HG03196 (cell line): Measurements from ENCODE around the gene PSMD6.

Experiments
- ATAC-seq: cut with Tn5 transposase; IDR thresholded peaks from one replicate; pipeline ENCODE4 v1.9.1; 2021; ENCODE audit not compliant: unreplicated experiment

The PSMD6 gene

DNA sequence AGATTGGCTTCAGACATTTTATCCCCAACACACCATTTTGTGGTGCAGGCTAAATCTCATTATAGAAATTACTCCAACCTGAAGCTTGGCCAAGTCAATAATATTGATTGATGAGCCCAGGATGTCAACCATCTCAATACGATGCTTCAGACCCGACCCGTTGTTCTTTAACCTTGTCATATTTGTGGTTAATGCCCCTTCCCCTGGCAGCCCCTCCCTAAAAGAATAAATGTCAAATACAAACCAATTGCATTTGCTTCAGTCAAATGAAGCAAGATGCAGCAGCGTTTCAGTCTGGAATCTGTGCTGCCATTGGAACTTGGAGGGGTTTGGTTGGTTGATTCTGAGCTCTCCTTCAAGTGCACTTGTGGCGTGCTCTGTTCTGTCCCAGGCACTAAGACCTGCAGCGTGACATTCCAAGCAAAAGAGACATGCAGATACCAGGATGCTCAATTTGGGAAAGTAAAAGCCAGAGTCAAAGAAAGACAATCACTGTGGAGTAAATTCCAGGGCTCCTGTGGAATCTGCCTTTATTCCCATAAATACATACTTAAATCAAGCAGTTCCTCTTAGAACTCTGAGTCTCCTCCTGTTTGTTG, 23.8 kb upstream of the PSMD6 start:
- no peak for ATAC-seq

DNA sequence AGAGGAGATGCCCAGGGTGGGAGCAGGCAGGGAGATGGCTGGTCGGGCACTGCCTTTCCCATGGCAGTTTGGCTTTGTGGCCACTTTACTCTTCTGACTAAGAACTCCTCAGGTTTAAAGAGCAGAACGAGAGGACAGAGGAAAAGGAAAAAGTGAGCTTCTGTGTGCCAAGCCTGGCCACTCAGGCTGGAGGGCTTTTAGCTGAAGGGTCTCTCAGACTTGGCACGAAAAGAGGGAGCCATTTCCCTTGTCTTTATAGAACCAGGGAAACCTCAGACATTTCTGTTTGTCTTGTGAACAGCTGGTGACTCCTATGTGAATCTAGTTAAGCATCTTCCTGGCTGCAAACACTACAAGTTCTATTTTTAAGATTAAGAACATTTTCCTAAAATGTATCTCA, 23.3 kb upstream of the PSMD6 start:
- no peak for ATAC-seq

DNA sequence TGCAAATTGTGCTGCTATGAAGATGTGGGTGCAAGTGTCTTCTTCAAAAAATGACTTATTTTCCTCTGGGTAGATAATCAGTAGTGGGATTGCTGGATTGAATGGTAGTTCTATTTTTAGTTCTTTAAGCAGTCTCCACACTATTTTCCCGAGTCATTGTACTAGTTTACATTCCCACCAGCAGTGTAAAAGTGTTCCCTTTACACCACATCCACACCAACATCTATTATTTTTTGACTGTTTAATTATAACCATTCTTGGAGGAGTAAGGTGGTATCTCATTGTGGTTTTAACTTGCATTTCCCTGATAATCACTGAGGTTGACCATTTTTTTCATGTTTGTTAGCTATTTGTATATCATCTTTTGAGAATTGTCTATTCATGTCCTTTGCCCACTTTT, 19.7 kb upstream of the PSMD6 start:
- ATAC-seq = no peak

DNA sequence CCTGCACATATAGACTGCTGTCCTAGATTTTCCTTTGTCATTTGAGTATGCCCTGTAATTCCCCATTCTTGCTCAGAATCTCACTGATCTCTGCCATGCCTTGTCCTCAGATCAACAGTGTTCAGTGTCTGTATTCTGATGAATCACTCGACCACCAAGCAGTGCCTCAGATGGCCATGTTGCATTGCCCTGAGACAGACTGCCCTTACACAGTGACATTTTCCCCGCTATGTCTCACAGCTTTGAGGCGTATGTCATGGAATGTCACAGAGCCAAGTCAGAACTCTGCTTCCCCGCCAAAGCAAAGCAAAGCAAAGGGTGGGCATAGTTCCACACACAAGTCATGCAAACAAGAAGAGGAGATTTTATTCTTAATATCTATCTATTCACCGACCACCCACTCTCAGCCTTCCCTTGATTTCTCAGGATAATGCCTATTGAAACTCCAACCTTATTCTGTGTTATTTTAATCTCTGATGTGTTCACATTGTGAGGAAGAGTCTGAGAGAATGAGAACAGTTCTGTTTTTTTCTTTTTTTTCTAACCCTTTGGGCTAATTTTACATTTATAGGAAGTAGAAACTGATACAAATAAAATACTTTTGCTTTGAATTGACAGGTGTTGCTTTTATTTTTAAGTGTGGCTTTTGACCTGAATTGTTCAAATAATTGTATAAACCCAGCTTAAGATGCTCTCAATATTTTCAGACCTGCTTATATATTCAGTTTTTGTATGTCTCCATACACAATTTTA, 16.9 kb upstream of the PSMD6 start:
- no peak for ATAC-seq

GRCh38 chr3:64039332-64039731, 16.0 kb upstream of the PSMD6 start:
- ATAC-seq = no peak

- no peak for ATAC-seq
These were observed 15.0 kb upstream of the PSMD6 start for GRCh38 chr3:64038253-64038767.

GRCh38 chr3:64037084-64037483, 13.8 kb upstream of the PSMD6 start:
- ATAC-seq = no peak

DNA sequence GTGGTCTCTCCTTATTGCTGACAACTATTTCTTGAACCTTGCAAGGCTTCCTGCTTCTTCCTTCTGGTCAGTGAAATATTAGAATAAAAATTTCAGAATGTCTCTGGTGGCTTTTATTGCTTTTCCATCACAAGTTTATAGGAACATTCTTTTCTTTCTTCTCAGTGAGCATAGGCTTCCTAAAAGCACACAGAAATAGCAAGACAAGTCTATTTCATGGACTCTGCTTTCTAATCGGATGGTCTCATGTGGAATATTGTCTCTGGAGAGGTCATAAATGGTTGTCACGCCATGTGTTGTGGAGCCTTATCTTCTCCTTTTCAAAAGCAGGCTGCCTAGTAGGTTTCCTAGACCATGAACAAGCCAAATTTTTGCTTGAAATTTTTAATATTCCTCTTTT, 9.8 kb upstream of the PSMD6 start:
- no peak for ATAC-seq

GRCh38 chr3:64031540-64032508, 8.5 kb upstream of the PSMD6 start:
- ATAC-seq = no peak

- ATAC-seq = peak; percentile 92
These were observed 7.4 kb upstream of the PSMD6 start for GRCh38 chr3:64030741-64031140.

DNA sequence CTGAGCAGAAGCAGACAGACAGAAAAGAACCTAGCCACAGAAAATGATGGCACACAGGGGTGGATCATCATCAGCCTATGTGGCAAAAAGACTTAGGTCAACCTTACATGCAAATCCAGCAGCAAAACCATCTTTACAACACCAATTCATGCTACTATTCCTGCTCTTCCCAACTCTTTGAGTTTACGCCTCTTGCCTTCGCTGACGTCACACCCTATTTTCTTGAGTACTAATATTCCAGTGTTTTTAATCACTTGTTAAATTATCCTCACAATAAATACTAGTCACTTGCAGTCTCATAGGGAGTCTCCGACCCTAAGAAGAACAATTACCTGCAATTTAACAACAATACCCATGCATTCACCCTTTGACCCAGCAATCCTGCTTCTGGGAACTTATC, 6.0 kb upstream of the PSMD6 start:
- no peak for ATAC-seq

DNA sequence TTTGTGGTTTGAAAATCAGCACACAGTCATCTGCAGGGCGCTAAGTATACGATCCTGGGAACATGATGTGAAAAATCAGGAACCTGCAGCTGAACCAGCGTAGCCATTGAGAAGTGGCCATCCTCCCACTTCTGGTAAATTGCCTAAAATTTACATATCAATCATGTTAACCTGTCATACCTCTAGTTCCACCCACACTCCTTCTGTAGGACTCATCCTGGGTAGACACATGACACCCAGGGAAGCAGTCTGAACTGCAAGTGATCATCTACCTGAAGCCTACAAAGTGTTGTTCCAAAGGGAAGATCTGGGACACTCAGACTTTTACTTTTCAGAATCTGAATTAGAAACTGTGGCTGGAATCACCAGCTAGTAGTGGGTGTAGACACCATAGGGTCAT, 5.5 kb upstream of the PSMD6 start:
- no peak for ATAC-seq

DNA sequence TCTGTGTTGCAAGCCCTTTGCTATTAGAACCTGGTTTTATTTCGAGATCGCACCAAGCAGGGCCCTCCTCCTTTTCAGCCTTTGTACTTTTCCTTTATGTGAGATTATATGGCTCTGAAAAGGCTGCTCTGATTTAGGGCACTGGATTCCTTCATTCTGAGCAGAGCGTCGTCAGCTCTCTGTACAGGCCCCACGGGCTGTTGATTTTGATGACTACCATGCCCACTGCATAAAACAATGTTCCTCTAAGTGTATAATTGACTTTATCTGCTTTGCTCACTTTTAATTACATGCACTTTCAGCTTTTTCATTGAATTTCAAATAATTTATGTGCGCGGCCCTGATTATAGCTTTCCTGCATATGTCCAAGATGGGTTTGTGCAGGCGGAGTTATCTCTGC, 4.4 kb upstream of the PSMD6 start:
- no peak for ATAC-seq

DNA sequence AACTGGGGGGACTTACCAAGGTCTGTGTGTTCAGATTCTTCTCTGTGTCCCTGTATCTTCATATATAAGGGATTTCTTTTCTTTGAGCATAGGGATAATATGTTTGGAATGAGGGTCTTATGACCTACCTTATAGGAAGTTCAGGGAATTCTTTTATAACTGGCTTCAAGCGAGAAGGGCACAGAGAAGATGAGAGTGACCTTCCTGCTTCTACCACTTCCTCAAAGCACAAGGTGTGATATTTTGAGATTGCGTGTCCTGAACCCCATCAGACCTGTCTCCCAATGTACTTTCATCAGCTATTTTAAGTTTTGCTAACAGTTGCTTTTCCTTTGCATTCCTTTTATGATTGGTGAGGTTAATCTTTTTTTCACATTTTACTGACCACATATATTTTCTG, 3.1 kb upstream of the PSMD6 start:
- ATAC-seq = no peak

GRCh38 chr3:64023861-64024223, 548 bp upstream of the PSMD6 start:
- ATAC-seq = no peak

GRCh38 chr3:64022451-64023186, 675 bp downstream of the PSMD6 start:
- ATAC-seq = no peak

GRCh38 chr3:64021922-64022321, 1.4 kb downstream of the PSMD6 start:
- ATAC-seq = no peak

DNA sequence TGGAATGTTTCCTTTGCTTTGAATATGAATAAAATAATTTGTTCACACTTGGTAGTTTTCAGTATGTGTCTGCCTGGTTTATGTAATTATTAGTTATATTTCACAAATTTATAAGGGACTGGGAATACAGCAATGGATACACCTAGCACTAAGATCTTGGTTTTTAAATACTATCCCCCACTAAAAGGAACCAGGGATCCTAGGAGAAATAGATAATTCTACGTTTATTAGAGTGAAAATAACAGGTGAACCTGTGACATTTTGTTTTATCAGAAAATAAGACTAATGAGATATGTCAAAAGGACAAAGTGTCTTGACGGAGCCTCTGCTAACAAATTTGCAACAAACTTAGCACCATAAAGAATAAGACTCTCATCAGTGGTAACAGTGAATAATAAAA, 3.4 kb downstream of the PSMD6 start:
- no peak for ATAC-seq

DNA sequence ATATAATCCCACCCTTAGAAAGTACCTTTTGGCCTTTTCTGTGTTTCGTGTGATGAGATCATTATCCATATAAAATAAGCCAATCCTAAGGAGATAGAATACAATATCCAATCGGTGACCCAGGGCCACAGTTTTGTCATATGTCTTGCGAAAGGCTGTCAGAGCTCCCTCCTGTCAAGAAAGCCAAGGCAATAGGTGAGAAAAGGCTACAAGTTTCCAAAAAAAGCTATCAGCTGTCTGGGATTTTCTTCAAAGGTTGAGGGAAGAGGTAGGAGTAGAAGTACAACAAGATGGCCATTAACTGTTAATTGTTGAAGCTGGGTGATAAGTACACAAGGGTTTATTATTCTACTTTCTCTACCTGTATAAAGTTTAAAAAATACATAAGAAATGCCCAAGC, 4.0 kb downstream of the PSMD6 start:
- ATAC-seq = no peak

DNA sequence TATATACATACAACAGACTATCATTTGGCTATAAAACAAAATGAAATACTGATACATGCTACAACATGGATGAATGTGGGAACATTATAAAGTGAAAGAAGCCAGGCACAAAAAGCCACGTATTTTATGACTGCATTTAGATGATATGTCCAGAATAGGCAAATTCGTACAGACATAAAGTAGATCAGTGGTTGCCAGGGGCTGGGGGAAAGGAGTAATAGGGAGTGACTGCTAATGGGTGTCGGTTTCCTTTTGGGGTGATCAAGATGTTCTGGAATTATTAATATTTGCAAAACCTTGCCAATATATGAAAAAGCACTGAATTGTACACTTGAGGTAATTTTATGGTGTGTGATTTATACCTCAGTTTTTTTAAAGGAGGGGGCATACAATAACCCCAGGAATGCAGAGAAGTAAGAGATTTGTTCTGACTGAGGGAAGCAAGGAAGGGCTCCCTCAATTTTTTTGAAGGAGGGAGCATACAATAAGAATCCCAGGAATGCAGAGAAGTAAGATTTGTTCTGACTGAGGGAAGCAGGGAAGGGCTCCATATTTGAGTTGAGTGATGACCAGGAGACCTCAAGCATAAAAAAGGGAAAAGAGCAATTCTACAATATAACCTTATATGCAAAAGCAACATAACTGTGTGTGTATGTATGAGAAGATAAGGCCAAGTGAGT, 6.2 kb downstream of the PSMD6 start:
- no peak for ATAC-seq
